HG02623 (cell line): ENCODE results near the gene PADI3.

Experiments
- ATAC-seq: cut with Tn5 transposase; IDR thresholded peaks from one replicate; pipeline ENCODE4 v1.9.1; 2021; ENCODE audit warnings: moderate library complexity; ENCODE audit not compliant: unreplicated experiment

PADI3 gene

GRCh38 chr1:17270891-17271765 is 22.2 kb downstream of the PADI3 start:
- ATAC-seq: no peak

GRCh38 chr1:17272066-17272465 is 23.2 kb downstream of the PADI3 start:
- no peak for ATAC-seq

- no peak for ATAC-seq
Measured at GRCh38 chr1:17272646-17273045, 23.7 kb downstream of the PADI3 start.

- ATAC-seq: no peak
Measured at GRCh38 chr1:17273096-17273495, 24.2 kb downstream of the PADI3 start.

GRCh38 chr1:17274186-17275170 is 25.6 kb downstream of the PADI3 start:
- ATAC-seq: no peak

- ATAC-seq: no peak
Measured at GRCh38 chr1:17276568-17276967, 27.7 kb downstream of the PADI3 start.

- ATAC-seq: no peak
Measured at GRCh38 chr1:17277511-17278159, 28.7 kb downstream of the PADI3 start.

- ATAC-seq: no peak
Measured at GRCh38 chr1:17278996-17279830, 30.3 kb downstream of the PADI3 start.

- ATAC-seq: no peak
Measured at GRCh38 chr1:17280436-17280835, 31.5 kb downstream of the PADI3 start.

GRCh38 chr1:17280894-17281293 is 32.0 kb downstream of the PADI3 start:
- ATAC-seq: no peak

GRCh38 chr1:17281775-17282181 is 32.9 kb downstream of the PADI3 start:
- no peak for ATAC-seq

GRCh38 chr1:17282836-17283235 is 33.9 kb downstream of the PADI3 start:
- no peak for ATAC-seq

GRCh38 chr1:17286646-17287045 is 37.7 kb downstream of the PADI3 start:
- no peak for ATAC-seq

- ATAC-seq: no peak
Measured at GRCh38 chr1:17287130-17287776, 38.4 kb downstream of the PADI3 start.

GRCh38 chr1:17289721-17290120 is 40.8 kb downstream of the PADI3 start:
- ATAC-seq: no peak

- no peak for ATAC-seq
Measured at GRCh38 chr1:17290553-17290952, 41.7 kb downstream of the PADI3 start.

GRCh38 chr1:17292299-17293160 is 43.6 kb downstream of the PADI3 start:
- ATAC-seq: no peak

- ATAC-seq: no peak
Measured at GRCh38 chr1:17293681-17294425, 45.0 kb downstream of the PADI3 start.
